Kidney (tissue), 14 donors: ENCODE measurements around the gene ALOX5. TPM values are rescaled to one million over a fixed set of nuclear protein-coding genes. Genes with fewer than 3 reads are reported as not detected.
"Not testable (repeated sequence)": the region's sequence is repeated elsewhere in the genome, so short reads cannot be mapped to it uniquely, and the experiment has no call there.

Experiments used
- DNase-seq, 5 donors: peaks; one replicate each; pipeline ENCODE4 v3.0.0-alpha.2; 2013 to 2020
- FAIRE-seq: peaks from 2 replicates; lab custom pipeline; 2012; peaks lifted over from hg19 to GRCh38; lab: Jason Lieb, UNC
- H3K27ac ChIP-seq, 2 donors: one replicate each; pipeline ENCODE4 v1.7.0; 2013; ENCODE audit warnings: low read depth in 2 of 2, low read length in 2 of 2, inconsistent platforms in 1 of 2
- H3K27me3 ChIP-seq: one replicate; pipeline ENCODE4 v1.7.1; 2013; ENCODE audit warnings: low read length, inconsistent platforms; ENCODE audit not compliant: control insufficient read depth, insufficient read depth
- H3K36me3 ChIP-seq, 3 donors: one replicate each; pipeline versions ENCODE4 v1.7.0 to v1.7.1; 2013; ENCODE audit warnings: low read length in 3 of 3, control low read depth in 1 of 3, inconsistent platforms in 1 of 3; ENCODE audit not compliant: insufficient read depth in 3 of 3, control insufficient read depth in 2 of 3
- H3K4me1 ChIP-seq, 3 donors: one replicate each; pipeline versions ENCODE4 v1.7.0 to v1.7.1; 2013; ENCODE audit warnings: low read length in 3 of 3, inconsistent platforms in 1 of 3, low read depth in 1 of 3; ENCODE audit not compliant: control insufficient read depth in 2 of 3, insufficient read depth in 2 of 3
- H3K4me3 ChIP-seq, 3 donors: one replicate each; pipeline versions ENCODE4 v1.7.0 to v1.8.1; 2013; ENCODE audit warnings: low read length in 3 of 3, control low read depth in 1 of 3, inconsistent platforms in 1 of 3
- H3K9ac ChIP-seq, 3 donors: one replicate each; pipeline versions ENCODE4 v1.7.0 to v1.7.1; 2013; ENCODE audit warnings: low read length in 3 of 3, control low read depth in 1 of 3, inconsistent platforms in 1 of 3
- H3K9me3 ChIP-seq, 3 donors: one replicate each; pipeline versions ENCODE4 v1.7.0 to v1.7.1; 2013; ENCODE audit warnings: low read length in 3 of 3, control low read depth in 1 of 3, inconsistent platforms in 1 of 3; ENCODE audit not compliant: control insufficient read depth in 2 of 3, insufficient read depth in 1 of 3
- CTCF ChIP-seq: IDR thresholded peaks from 3 replicates; pipeline ENCODE4 v1.5.1; 2012; ENCODE audit warnings: mild to moderate bottlenecking, moderate library complexity, borderline replicate concordance; ENCODE audit not compliant: insufficient read depth; ENCODE audit errors: extremely low read depth
- intact Hi-C: fragments of 100-400 bp; cut with DNase I; formaldehyde crosslinking; loops from one replicate; pipeline ENCODE4 v1.11.1; 2022
- polyA plus RNA-seq: library from polyadenylated mRNA; stranded (reverse); fragments of 350-450 nt; fragmentation: Illumina TruSeq; extraction: RNeasy Lipid Tissue Mini Kit (QIAGEN cat#74804); gene quantifications from one replicate; pipeline ENCODE4 v1.2.3, GENCODE V29; 2014; ENCODE audit warnings: low read depth, low replicate concordance; ENCODE audit not compliant: insufficient read depth
- total RNA-seq: library from RNA; stranded (reverse); fragmentation: NEBNext Ultra II Directional; extraction: Animal tissue kit (Norgen Biotek cat#: 25700); gene quantifications from one replicate; pipeline ENCODE4 v1.2.1, GENCODE V29; 2021
- donor health status: control.
- donor health status: control.
- donor health status: control.
- donor health status: control.
- donor health status: control.
- donor health status: DM: yes; HTN: yes; CAD: no.
- donor health status: Normal renal cell carcinoma (clear cell type).

The ALOX5 gene
- total and polyA plus RNA-seq, 2 donors from 2014 or later: 2.5 to 58.1 TPM

- DNase-seq (no peak), FAIRE-seq (no peak)
- TF ChIP-seq CTCF: no peak
- Histone ChIP-seq H3K4me1 (no peaks in the 10 kb centered on the region), H3K27me3 (no peaks in the 10 kb centered on the region), H3K9ac (no peak overlapping the region), H3K4me3 (no peak overlapping the region), H3K27ac (no peak overlapping the region), H3K36me3 (no peaks in the 10 kb centered on the region), H3K9me3 (no peaks in the 10 kb centered on the region)
- intact Hi-C loops: no loop called here
These were observed 34.7 kb downstream of the ALOX5 start for GRCh38 chr10:45408421-45409319.

- H3K27ac ChIP-seq, H3K27me3 ChIP-seq, H3K9me3 ChIP-seq, H3K9ac ChIP-seq, intact Hi-C loops, H3K4me3 ChIP-seq, FAIRE-seq, H3K4me1 ChIP-seq, DNase-seq, H3K36me3 ChIP-seq: not testable (repeated sequence)
These were observed 35.3 kb downstream of the ALOX5 start for GRCh38 chr10:45409347-45409746.

GRCh38 chr10:45409782-45410181 lies 35.8 kb downstream of the ALOX5 start:
- TF ChIP-seq CTCF: no peak
- Histone ChIP-seq H3K27me3 (no peaks in the 10 kb centered on the region), H3K36me3 (no peaks in the 10 kb centered on the region), H3K4me1 (no peaks in the 10 kb centered on the region), H3K9me3 (no peaks in the 10 kb centered on the region), H3K9ac (no peak overlapping the region), H3K27ac (no peak overlapping the region), H3K4me3 (no peak overlapping the region)
- DNase-seq: no peak
- intact Hi-C loops: no loop called here
- FAIRE-seq: no peak

- Histone ChIP-seq H3K9me3 (no peaks in the 10 kb centered on the region), H3K4me3 (no peak overlapping the region), H3K4me1 (no peaks in the 10 kb centered on the region), H3K9ac (no peak overlapping the region), H3K36me3 (no peaks in the 10 kb centered on the region), H3K27ac (no peak overlapping the region), H3K27me3 (no peaks in the 10 kb centered on the region)
- intact Hi-C loops: no loop called here
- no peak for TF ChIP-seq CTCF
- no peak for FAIRE-seq
- DNase-seq: no peak
These were observed 36.4 kb downstream of the ALOX5 start for GRCh38 chr10:45410489-45410806.
